ENCODE results near the gene PBX3. TPM values are rescaled to one million over a fixed set of nuclear protein-coding genes. Genes with fewer than 3 reads are reported as not detected.

The PBX3 gene
- total and polyA plus RNA-seq, 9 of the 15 experiments (the other 6 are each of a cell fraction or from before 2014, with no cell fraction given): 0.14 to 5.8 (median 0.92) TPM

- Histone ChIP-seq H3K4me1 (replicated peaks in 1 of 2; ENCODE audit: control insufficient read depth in 2 of 2, insufficient read depth in 2 of 2, low read length in 2 of 2) (no peaks in the 10 kb centered on the region), H3K4me2 (ENCODE audit: insufficient read depth, low read length) (no peak overlapping the region), H3K9me1 (ENCODE audit: control insufficient read depth, insufficient read depth, low read length) (no peaks in the 10 kb centered on the region), H3K4me3 (no peak overlapping the region), H2AFZ (ENCODE audit: low read depth, low read length) (no peak overlapping the region), H3K36me3 (ENCODE audit: control insufficient read depth, insufficient read depth, low read length) (no peaks in the 10 kb centered on the region), H3K27ac (ENCODE audit: extremely low read depth, low read depth, low read length) (no peak overlapping the region), H3K79me2 (ENCODE audit: control insufficient read depth, insufficient read depth, low read length) (no peaks in the 10 kb centered on the region), H3K9ac (ENCODE audit: insufficient read depth in 1 of 2, low read depth in 2 of 2, low read length in 2 of 2) (no peak overlapping the region), H3K9me3 (replicated peaks; ENCODE audit: control insufficient read depth, insufficient read depth, low read depth, low read length) (no peaks in the 10 kb centered on the region), H3K27me3 (ENCODE audit: control insufficient read depth in 2 of 2, insufficient read depth in 2 of 2, low read length in 2 of 2) (no peaks in the 10 kb centered on the region; a peak in 1 of 5 replicates), H4K20me1 (replicated peaks; ENCODE audit: control insufficient read depth, insufficient read depth, low read length) (no peaks in the 10 kb centered on the region)
- CTCF ChIA-PET (ENCODE audit: low intra/inter-chr PET ratio): no interaction called here
- ATAC-seq (no peak), FAIRE-seq (no peak), DNase-seq (ENCODE audit: extremely low read depth in 1 of 4, low spot score in 3 of 4) (no peak)
- POLR2A ChIA-PET: interaction anchor here (0.5 kb wide), 1 partner anchor 377 kb away, joined by 3 read pairs; no protein-coding TSS in a partner anchor
- no peak for TF ChIP-seq SAFB (IDR thresholded peaks at IDR 0.05; ENCODE audit: borderline replicate concordance, low read depth, low read length)
- no peak for TF ChIP-seq RBM39 (optimal IDR thresholded peaks at IDR 0.05; ENCODE audit: low read depth, low read length)
- TF ChIP-seq LARP7 (IDR thresholded peaks at IDR 0.05): no peak
- TF ChIP-seq FOXK2 (conservative IDR thresholded peaks at IDR 0.05 in 1 of 2, IDR thresholded peaks at IDR 0.05 in 1 of 2; ENCODE audit: low read depth in 2 of 2): no peak
- no peak for TF ChIP-seq FOS (IDR thresholded peaks at IDR 0.05; ENCODE audit: extremely low read depth, insufficient read length)
- BruUV-seq (replicated peaks): no TSS peak
- in situ Hi-C loops (cut with MboI) (no loop called here), intact Hi-C loops (cut with micrococcal nuclease) (no loop called here)
- 0% methylated on average over 3 of the region's 3 CpGs for WGBS (ENCODE audit: insufficient coverage, low coverage, missing lambda C conversion rate)
Observed at GRCh38 chr9:125942125-125942524, 195.0 kb downstream of the PBX3 start.

- CTCF ChIA-PET (ENCODE audit: low intra/inter-chr PET ratio): no interaction called here
Observed at GRCh38 chr9:125943831-125944230, 196.7 kb downstream of the PBX3 start.

More at GRCh38 chr9:125943831-125944230, 196.7 kb downstream of the PBX3 start:
- POLR2A ChIA-PET: no interaction called here
- no TSS peak for BruUV-seq (replicated peaks)
- no peaks in the 10 kb centered on the region for H3K4me1 ChIP-seq (replicated peaks in 1 of 2; ENCODE audit: control insufficient read depth in 2 of 2, insufficient read depth in 2 of 2, low read length in 2 of 2)
- H3K9me3 ChIP-seq (replicated peaks; ENCODE audit: control insufficient read depth, insufficient read depth, low read depth, low read length): no peaks in the 10 kb centered on the region
- intact Hi-C loops (cut with micrococcal nuclease) (no loop called here), in situ Hi-C loops (cut with MboI) (no loop called here)
- WGBS (ENCODE audit: insufficient coverage, low coverage, missing lambda C conversion rate): 0% methylated on average over 2 of the region's 2 CpGs
- no peaks in the 10 kb centered on the region; a peak in 1 of 5 replicates for H3K27me3 ChIP-seq (ENCODE audit: control insufficient read depth in 2 of 2, insufficient read depth in 2 of 2, low read length in 2 of 2)
- no peak overlapping the region for H3K4me3 ChIP-seq
- H3K9me1 ChIP-seq (ENCODE audit: control insufficient read depth, insufficient read depth, low read length): no peaks in the 10 kb centered on the region
- H3K79me2 ChIP-seq (ENCODE audit: control insufficient read depth, insufficient read depth, low read length): no peaks in the 10 kb centered on the region
- no peak overlapping the region for H2AFZ ChIP-seq (ENCODE audit: low read depth, low read length)
- no peak overlapping the region for H3K9ac ChIP-seq (ENCODE audit: insufficient read depth in 1 of 2, low read depth in 2 of 2, low read length in 2 of 2)
- H3K27ac ChIP-seq (ENCODE audit: extremely low read depth, low read depth, low read length): no peak overlapping the region
- no peak for TF ChIP-seq ATF7 (IDR thresholded peaks at IDR 0.05)
- TF ChIP-seq, protein P1, sequence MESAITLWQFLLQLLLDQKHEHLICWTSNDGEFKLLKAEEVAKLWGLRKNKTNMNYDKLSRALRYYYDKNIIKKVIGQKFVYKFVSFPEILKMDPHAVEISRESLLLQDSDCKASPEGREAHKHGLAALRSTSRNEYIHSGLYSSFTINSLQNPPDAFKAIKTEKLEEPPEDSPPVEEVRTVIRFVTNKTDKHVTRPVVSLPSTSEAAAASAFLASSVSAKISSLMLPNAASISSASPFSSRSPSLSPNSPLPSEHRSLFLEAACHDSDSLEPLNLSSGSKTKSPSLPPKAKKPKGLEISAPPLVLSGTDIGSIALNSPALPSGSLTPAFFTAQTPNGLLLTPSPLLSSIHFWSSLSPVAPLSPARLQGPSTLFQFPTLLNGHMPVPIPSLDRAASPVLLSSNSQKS (CRISPR knock-in tag; IDR thresholded peaks at IDR 0.05): no peak
- TF ChIP-seq TFAP4 (CRISPR knock-in tag; IDR thresholded peaks at IDR 0.05; ENCODE audit: borderline replicate concordance): no peak
- no peak for TF ChIP-seq EHMT2 (IDR thresholded peaks at IDR 0.05)
- no peak for TF ChIP-seq ZBTB26 (CRISPR knock-in tag; IDR thresholded peaks at IDR 0.05)
- TF ChIP-seq, protein P2, sequence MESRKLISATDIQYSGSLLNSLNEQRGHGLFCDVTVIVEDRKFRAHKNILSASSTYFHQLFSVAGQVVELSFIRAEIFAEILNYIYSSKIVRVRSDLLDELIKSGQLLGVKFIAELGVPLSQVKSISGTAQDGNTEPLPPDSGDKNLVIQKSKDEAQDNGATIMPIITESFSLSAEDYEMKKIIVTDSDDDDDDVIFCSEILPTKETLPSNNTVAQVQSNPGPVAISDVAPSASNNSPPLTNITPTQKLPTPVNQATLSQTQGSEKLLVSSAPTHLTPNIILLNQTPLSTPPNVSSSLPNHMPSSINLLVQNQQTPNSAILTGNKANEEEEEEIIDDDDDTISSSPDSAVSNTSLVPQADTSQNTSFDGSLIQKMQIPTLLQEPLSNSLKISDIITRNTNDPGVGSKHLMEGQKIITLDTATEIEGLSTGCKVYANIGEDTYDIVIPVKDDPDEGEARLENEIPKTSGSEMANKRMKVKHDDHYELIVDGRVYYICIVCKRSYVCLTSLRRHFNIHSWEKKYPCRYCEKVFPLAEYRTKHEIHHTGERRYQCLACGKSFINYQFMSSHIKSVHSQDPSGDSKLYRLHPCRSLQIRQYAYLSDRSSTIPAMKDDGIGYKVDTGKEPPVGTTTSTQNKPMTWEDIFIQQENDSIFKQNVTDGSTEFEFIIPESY (CRISPR knock-in tag; IDR thresholded peaks at IDR 0.05): no peak
- TF ChIP-seq ZNF311 (CRISPR knock-in tag; IDR thresholded peaks at IDR 0.05): no peak
- H4K20me1 ChIP-seq (replicated peaks; ENCODE audit: control insufficient read depth, insufficient read depth, low read length): no peaks in the 10 kb centered on the region
- FAIRE-seq (no peak), DNase-seq (ENCODE audit: extremely low read depth in 1 of 4, low spot score in 3 of 4) (no peak), ATAC-seq (no peak)
- H3K4me2 ChIP-seq (ENCODE audit: insufficient read depth, low read length): no peak overlapping the region
- H3K36me3 ChIP-seq (ENCODE audit: control insufficient read depth, insufficient read depth, low read length): no peaks in the 10 kb centered on the region
